Right ventricle myocardium superior (tissue), 1 donor: ENCODE results near the gene IGFBP4. TPM values are rescaled to one million over a fixed set of nuclear protein-coding genes. Genes with fewer than 3 reads are reported as not detected.

Experiments used
- ATAC-seq: fragments of 200-7000 bp; cut with Tn5 transposase; one replicate; pipeline ENCODE4 v1.9.1; 2020; ENCODE audit warnings: mild to moderate bottlenecking; ENCODE audit not compliant: poor library complexity
- DNase-seq: peaks from one replicate; pipeline ENCODE4 v3.0.0-alpha.2; 2020
- intact Hi-C: fragments of 100-400 bp; cut with DNase I; formaldehyde crosslinking; loops from one replicate; pipeline ENCODE4 v1.11.2; 2022
- total RNA-seq: library from RNA; stranded (reverse); fragmentation: NEBNext Ultra II Directional; extraction: Animal tissue kit (Norgen Biotek cat#: 25700); gene quantifications from one replicate; pipeline ENCODE4 v1.2.1, GENCODE V29; 2021
- donor health status: DM: no; HTN: yes; CAD: no; lungs with severe emphysema.

Gene IGFBP4
- total RNA-seq, 1 donor from 2014 or later, result 157 TPM

DNA sequence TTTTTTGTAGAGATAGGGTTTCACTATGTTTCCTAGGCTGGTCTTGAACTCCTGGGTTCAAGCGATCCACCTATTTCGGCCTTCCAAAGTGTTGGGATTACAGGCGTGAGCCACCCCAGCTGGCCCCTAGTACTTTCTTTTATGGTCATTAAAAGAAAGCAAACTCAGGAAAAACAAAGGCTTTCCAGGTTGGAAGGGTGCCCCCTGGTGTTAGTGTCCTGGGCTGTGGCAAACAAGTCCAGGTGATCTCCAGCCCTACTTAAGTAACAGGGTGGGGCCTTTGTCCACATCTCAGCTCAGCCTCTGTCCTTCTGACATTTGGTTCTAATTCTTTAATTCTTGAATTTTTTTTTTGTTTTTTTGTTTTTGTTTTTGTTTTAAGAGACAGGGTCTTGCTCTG, 6.9 kb downstream of the IGFBP4 start:
- intact Hi-C loops, result no loop called here
- no peak for DNase-seq
- no peak for ATAC-seq

GRCh38 chr17:40451420-40451819, 8.2 kb downstream of the IGFBP4 start:
- intact Hi-C loops, result no loop called here
- DNase-seq, result peak; percentile 92
- ATAC-seq, result peak; percentile 78

DNA sequence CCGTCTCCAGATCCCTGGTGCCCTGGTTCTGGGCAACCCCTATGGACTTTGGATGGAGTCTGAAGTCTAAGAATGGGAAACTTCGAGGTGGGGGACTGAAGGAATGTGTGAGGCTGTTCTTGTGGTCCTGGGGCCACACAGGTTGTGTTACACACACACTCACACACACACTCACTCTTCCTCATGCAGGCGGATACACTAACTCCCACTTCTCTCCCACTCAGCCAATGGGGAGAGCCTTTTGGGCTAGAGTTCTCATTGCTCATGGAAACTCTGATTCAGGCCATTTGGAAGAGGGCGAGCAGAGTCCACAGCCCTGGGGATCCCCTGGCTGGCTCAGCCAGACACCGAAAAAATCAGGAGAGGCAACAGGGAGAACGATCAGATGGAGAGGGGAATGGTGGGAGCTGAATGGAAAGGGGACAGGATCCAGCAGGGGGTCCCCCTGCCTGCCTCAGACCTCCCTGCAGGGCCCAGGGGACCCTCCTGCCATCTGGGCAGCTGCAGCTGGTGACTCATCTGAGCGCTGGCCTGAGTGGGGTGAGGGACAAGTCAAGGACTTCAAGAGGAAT, 9.1 kb downstream of the IGFBP4 start:
- no peak for DNase-seq

DNA sequence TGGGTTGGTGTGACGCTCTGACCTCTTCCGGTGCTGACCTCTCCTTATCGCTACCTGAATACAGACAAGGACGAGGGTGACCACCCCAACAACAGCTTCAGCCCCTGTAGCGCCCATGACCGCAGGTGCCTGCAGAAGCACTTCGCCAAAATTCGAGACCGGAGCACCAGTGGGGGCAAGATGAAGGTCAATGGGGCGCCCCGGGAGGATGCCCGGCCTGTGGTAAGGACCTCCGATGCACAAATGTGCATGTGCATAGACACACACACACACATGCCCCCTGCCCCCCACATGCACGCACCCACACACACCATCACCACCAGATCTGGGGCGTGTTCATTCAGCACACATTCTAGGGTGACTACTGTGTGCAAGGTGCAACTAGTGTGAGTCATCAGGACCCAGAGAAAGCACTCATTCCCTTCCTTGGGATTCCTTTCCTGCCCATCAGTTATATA, 9.7 kb downstream of the IGFBP4 start:
- intact Hi-C loops, result no loop called here
- DNase-seq (no peak), ATAC-seq (no peak)

More for the DNA sequence above, 9.1 kb downstream of the IGFBP4 start:
- peak; percentile 39 for ATAC-seq
- intact Hi-C loops, result no loop called here

DNA sequence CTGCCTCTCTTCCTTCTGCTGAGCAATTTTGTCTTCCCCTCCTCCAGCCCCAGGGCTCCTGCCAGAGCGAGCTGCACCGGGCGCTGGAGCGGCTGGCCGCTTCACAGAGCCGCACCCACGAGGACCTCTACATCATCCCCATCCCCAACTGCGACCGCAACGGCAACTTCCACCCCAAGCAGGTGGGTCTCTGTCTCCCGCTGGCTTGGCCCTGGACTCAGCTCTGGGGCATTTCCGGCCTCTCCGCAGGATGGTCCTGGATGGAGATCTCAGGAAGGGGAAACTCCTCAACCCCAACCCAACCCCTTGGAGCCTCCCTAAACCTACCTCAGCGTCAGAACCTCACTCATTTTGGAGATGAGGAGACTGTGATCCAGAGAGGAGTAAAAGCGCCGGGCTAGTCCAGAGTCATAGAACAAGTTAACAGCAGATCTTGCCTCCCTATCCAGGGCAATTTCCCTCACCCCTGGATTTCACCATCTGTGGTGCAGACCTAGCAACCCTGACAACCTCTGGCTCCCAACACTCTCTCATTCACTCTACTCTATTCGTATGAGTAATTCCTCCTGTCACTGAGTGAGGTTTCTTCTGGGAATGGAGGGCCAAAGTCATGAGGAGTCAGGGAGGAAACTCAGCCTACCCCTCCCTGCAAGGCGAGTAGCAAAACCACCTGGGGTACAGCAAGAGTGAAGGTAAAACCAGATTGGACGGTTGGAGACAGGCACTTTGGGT, 10.8 kb downstream of the IGFBP4 start:
- DNase-seq (no peak), ATAC-seq (no peak)
- intact Hi-C loops, result no loop called here

- no peak for ATAC-seq
- DNase-seq, result peak; percentile 16
- intact Hi-C loops, result no loop called here
Observed at GRCh38 chr17:40454613-40454995, 11.4 kb downstream of the IGFBP4 start.

GRCh38 chr17:40456396-40456951, 13.2 kb downstream of the IGFBP4 start:
- ATAC-seq, result peak; percentile 17

GRCh38 chr17:40457369-40457768, 14.1 kb downstream of the IGFBP4 start:
- DNase-seq (no peak), ATAC-seq (no peak)
- intact Hi-C loops, result no loop called here

More at GRCh38 chr17:40456396-40456951, 13.2 kb downstream of the IGFBP4 start:
- intact Hi-C loops, result no loop called here
- DNase-seq, result peak; percentile 70

DNA sequence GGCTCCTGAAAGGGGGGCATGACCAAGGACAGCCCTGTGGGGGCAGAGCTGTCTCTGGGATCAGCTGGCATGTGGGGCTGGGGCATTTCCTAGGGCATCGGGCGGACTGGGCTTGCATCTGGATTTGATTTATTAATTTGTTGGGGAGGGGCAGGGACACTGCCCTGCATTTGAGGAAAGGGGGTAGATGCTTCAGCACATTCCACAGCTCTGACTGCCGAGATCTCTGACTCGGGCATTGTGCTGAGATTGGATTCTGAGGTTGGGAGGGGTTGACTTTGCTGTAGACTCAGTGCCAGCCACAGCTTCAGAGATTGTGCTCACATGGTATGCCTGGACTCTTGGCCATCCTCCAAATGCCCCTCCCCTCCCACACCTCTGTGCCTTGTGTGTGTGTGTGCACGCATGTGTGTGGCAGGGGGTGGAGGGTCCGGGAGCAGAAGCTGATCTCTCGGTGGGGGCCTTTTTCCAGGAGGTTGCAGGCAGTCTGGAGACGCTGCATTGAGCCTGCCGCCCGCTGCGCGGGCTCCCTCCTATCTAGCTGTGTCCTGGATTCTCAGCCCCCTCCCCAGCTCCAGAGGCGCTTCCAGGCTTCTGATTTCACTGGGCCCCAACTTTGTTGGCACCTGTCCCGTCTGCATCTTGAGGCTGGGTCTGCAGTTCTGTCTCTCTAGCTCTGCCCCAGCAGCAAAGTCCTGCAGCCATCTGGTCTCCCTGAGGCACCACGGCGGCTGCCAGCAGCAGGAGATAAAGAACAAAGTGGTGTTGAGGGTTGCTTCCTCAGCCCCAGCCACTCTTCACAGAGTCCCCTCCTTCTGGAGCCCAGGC, 14.9 kb downstream of the IGFBP4 start:
- ATAC-seq, result peak; percentile 43
- intact Hi-C loops, result no loop called here
- peak; percentile 65 for DNase-seq

GRCh38 chr17:40458851-40459482, 15.7 kb downstream of the IGFBP4 start:
- no peak for DNase-seq
- intact Hi-C loops, result no loop called here
- ATAC-seq, result no peak

DNA sequence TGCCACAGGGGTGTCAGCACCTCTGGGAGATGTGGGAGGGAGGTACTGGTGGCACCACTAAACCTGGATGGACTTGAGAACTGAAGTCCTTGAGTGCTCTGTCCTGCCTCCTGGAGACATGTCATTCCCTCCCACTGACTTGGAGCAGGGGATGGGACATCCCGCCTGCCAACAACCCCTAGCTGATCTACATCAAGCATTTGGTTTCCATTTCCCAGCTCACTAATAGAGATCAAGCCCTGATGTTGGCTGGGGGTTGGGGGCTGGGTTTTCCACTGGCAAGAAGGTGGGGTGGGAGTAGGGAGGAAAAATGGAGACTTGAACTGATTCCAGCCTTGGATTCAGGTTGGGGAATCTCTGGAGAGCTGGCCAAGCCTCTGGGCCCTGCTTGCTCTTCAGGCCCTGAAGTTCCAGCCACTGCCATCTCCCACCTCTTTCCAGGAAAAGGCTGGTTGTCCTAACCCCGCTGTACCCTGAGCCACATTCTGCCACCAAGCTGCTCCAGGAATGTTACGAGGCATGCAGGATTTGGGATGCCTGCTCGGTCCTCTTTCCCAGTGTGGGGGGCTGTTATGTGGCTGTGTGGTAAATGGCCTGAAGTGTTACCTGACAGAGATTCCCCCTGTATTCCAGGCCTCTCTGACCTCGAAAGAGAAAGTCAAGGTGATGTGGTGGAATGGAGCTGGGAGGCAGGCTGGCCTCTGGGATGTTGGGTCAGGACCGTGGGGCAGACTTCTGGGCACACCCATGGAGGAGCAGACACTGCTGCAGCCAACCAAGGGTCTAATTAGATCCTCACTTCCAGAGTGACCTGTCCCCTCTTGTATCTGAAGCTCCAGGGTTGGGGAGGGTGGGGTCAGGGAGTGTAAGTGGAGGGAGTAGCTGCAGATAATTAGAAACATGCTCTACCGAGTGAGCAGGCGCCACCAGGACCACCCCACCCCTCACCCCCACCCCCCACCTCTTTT, 16.7 kb downstream of the IGFBP4 start:
- no peak for DNase-seq
- intact Hi-C loops, result no loop called here
- ATAC-seq, result no peak

DNA sequence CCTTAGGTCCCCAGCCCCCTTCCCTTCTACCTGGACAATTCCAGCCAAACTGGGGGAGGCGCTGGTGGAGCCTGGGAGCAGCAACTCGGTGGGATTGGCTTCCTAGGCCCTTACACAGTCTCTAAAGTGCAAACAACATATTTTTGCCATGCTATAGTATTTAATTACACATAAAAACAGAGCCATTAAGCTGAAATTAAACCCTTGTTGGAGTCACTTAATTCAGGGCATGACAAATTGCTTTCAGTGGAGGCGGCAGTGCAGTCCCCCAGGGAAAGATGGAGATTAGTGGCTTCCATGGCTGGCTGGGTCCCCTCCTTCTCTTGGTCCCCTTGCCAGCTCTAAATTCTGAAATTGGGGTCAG, 17.3 kb downstream of the IGFBP4 start:
- no peak for ATAC-seq
- DNase-seq, result no peak
- intact Hi-C loops, result no loop called here

DNA sequence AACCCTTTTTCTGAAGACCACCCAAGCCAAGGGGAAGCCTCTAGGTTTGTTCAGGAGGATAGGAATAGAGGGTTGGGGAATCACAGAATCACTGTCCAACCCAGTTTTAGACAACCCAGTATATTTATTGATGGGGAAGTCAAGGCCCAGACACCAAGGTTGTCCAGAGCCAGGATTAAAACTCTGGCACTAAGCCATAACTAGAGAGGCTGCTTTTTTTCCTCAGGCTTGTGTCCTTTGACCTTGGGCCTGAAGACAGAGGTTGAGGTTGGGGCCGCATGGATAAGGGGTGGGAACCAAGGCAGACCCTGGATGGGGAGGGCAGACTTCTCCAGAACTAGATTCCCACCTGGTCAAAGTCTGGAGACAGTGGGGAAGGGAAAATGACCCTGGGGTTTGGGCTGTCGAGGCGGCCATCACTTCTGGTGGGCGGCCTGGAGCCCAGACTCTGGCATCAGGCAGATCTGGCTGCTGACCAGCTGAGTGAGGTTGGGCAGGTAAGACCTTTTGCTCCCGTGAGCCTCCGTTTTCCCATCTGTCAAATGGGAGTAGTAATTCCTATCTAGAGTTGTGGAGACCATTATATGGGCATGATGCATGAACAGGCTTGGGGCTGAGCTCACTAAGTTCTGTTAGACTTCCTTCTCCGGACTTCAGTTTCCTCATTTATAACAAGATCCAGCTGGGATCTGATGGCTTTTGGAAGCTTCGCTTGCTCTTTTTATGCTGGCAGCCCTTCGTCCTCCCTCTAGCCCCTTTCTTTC, 17.9 kb downstream of the IGFBP4 start:
- intact Hi-C loops, result no loop called here
- ATAC-seq (peak; percentile 18), DNase-seq (no peak)

- DNase-seq, result no peak
- intact Hi-C loops, result no loop called here
- ATAC-seq, result peak; percentile 3
Observed at GRCh38 chr17:40461732-40462342, 18.6 kb downstream of the IGFBP4 start.

DNA sequence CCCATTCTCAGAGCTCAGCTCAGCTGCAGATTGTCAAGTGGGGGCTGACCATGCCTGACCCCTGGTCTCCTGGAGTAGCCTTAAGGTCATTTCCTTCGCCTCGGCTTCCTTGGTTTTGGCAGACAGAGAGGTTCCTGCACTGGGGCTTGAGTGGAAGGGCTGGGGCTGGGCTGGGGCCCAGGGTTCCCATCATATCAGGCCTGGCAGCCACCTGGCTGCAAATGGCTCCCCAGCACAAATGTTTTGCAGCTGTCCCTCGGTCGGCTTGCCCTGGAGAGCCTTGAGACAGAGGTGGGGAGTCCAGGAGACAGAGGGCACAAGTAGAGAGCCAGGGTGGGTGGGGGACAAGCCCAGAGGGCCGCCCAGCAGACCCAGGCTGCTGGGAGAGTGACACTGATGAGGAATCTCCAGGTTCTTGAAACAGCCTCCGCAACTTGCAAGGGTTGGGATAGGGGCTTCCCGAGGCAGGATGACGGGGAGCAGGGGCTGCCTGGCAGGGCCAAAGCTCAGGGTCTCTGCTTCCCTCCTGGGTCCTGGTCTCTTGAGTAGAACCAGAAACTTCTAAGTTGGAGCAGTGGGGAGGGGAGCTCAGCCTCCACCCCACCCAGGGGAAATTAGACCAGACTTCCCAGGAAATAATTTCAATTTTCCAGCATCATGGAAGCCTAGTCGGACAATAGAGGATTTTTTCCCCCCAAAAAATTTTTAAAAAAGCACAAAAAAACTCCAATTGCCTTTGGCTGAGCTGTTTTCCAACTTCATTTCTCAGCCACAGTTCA, 19.3 kb downstream of the IGFBP4 start:
- ATAC-seq (peak; percentile 21), DNase-seq (no peak)
- intact Hi-C loops, result no loop called here

DNA sequence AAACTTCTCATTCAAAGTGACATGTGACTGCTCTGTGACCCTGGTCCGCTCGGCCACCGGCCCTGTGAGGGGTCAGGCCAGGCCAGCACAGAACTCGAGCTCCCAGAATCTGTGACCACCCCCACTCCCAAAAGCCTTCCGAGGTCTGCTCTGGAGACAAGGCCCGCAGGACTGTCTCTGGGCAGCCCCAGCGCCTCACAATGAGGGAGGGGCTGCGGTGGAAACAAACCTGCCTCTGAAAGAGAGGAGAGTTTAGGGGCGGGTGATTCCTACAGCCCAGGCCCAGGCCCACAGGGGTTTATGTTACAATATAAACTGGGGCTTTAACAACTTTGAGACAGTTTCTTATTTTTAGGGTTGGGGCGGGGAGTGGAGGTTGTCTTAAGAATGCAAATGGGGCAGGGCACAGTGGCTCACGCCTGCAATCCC, 19.9 kb downstream of the IGFBP4 start:
- intact Hi-C loops, result no loop called here
- ATAC-seq (peak; percentile 4), DNase-seq (no peak)
